NCI-H2107 treated with DMSO at 0.1 percent for 48 hours (cell line): ENCODE results near the gene ITPK1.
A peak's percentile ranks its signal among the peaks of the same experiment; 100 is the strongest.

ENCODE experiments used
- DNase-seq: peaks from one replicate; lab custom pipeline; 2025; ENCODE audit not compliant: unreplicated experiment; lab: John Stamatoyannopoulos, UW

ITPK1 gene

DNA sequence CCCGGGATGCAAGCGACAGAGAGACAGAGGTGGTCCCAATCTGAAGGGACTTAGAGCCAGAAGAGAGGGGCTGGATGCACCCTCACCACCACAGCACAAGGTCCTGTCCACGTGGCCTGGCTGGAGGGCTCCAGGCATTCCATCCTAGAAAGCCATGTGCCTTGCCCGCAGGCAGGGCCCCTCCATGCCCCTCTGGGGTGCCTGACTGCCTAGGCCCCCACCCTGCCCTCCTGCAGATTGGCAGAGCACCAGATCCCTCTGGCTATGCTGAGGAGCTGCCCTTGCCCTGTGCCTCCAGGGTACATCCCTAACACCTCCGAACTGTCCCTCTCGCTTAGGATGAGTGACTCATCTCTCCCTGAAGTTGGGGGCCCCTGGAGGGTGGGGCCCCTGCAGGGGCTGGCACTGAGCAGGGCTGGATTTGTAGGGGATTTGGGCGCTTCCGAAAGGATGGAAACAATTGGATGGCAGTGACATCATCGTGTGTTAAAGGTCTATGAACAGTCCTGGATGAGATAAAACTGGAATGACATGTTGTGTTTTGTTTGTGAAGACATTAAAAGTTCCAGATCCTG, 141.8 kb downstream of the ITPK1 start:
- DNase-seq: no peak

GRCh38 chr14:92973261-92973797, 142.4 kb downstream of the ITPK1 start:
- no peak for DNase-seq

- no peak for DNase-seq
These were observed 144.0 kb downstream of the ITPK1 start for GRCh38 chr14:92971601-92972180.

GRCh38 chr14:92970271-92970670, 145.5 kb downstream of the ITPK1 start:
- no peak for DNase-seq

- DNase-seq: no peak
These were observed 145.9 kb downstream of the ITPK1 start for GRCh38 chr14:92969871-92970270.

GRCh38 chr14:92969430-92969829, 146.3 kb downstream of the ITPK1 start:
- no peak for DNase-seq

- DNase-seq: no peak
These were observed 147.3 kb downstream of the ITPK1 start for GRCh38 chr14:92968291-92969020.

DNA sequence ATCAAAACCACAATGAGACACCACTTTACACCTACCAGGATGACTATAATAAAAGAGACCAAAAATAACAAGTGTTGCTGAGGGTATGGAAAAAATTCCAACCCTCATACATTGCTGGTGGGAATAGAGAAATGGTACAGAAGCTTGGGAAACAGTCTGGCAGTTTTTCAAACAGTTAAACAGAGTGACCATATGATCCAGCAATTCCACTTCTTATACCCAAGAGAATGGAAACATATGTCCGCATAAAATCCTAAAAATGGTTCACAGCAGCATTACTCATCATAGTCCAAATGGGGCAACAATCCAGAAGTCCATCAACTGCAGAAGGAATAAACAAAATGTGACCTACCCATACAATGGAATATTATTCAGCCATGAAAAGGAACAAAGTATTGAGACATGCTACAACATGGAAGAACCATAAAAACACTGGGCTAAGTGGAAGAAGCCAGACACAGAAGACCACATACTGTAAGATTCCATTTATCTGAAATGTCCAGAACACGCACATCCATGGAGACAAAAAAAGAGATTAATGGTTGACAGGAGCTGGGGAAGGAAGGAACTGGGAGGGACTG, 148.3 kb downstream of the ITPK1 start:
- no peak for DNase-seq

GRCh38 chr14:92965281-92965680, 150.4 kb downstream of the ITPK1 start:
- DNase-seq: no peak

DNA sequence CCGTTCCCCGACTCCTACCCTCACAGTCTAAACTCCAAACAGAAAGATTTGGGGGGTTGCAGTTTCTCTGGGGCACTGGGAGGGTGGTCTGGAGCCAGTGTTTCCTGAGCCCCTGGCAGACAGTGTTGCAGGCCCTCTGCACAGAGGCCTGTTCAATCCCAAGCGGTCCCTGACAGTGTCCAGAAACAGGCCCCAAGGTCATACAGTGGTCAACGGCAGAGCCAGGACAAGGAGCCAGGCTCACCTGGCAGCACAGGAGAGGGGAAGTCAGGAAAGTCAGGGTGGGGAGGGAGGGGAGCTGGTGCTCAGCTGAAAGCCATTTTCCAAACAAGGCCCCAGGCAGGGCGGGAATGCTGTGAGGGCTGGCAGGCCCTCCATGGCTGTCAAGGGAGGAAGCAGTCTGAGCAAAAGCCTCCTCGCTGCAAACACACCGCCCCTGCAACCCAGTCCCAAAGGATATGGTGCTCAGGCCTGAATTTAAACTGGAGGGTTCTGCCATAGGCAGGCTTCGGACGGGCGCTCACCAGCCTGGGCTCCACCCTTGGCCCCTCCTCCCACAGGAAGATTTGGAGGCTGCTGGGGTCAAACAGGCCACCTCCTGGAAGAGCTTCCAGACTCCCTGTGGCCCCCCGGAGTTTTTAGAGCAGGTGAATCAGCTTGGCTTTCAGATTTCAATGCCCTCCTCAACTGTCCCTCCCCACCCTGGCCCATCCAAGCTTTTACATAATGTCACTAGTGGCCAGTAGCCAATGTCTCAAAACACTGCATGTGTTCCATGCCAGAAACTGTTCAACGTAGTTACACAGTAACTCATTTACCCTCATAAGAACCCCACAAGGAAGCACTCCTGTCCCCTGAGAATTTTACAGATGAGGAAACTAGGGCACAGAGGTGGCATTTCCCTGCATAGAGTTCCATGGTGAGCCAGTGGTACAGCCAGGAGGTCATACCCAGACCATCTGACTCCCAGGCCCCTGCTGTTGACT, 151.3 kb downstream of the ITPK1 start:
- no peak for DNase-seq

DNA sequence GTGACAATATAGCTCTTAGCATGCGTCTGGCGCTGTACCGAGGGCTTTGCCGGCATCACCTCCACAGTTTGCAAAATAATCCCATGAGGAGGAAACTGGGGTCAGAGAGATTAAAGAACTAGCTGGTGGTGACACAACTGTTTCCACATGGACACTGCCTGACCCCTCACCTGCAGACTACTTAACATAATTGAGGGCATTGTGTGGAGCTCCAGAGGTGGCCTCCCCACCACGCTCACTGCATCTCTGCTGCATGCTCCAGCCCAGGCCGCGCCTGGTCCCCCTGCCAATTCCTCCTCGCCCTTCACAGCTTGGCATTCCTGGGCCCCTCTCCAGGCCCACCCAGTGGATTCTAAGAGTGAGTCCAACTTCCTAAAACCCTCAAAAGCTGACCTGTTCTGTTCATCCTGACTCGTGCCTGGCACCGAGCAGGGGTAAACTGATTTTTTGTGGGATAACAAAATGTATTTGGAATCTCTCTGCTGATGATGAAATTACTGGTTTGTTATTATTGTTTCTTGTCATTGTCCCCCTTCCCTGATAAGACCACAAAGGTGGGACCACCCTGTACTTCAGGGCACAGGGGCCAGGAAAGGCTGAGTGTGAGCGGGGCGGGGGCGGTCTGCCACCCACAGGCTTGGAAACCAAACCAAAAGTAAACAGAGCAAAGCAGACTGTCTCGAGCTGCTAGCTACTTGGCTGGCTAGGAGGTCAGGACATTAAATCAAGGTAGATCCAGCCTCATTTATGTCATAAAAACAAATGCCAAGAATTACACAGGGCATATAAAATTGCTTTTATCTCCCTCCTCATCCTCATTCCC, 152.2 kb downstream of the ITPK1 start:
- DNase-seq: no peak

DNA sequence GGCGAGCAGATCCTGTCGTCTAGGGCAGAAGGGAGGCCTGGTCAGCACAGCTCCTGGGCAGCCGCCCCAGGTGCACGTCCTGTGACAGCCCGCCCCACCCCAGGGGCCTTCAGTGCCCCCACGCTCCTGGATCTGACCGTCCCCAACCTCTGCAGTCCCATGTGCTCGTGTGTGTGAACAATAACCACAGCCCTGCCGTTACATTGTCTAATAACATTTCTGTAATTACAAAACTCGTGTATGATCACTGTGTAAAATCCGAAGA, 153.0 kb downstream of the ITPK1 start:
- DNase-seq: no peak

DNA sequence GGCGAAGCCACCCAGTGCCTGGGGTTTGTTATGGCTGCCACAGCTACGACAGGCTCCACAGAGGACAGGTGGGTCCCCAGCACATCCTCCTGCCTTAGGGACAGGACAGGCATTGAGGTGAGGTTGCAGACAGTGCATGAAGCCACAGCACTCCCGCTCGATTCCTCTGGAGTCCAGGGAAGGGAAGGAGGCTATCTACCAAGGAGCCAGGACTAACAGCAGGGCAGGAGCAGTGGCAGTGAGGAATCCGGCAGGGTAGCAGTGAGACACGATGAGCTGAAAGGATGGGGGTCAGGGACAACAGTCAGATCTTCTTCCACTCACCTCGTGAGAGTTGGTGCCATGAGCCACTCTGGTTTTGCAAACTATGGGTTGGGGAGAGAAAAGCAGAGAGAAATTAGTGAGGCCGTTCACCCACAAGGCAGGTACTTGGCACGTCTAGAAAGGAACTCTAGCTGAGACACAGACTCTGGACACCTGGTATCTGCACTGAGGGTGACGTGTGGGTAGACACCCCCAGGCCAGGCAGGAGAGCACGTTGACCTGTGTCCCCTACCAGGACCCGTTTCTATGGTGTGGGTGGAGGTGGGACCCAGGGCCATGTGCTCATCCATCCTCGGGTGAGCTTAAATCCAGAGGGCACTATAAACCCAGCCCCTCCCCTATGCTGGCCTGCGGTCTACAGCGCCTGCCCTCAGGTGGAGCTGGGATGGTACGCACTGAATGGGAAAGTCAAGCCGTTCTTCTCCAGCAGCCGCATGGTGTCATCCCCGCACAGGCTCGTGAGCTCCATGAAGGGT, 153.5 kb downstream of the ITPK1 start:
- DNase-seq: no peak

GRCh38 chr14:92961567-92961855, 154.2 kb downstream of the ITPK1 start:
- no peak for DNase-seq

DNA sequence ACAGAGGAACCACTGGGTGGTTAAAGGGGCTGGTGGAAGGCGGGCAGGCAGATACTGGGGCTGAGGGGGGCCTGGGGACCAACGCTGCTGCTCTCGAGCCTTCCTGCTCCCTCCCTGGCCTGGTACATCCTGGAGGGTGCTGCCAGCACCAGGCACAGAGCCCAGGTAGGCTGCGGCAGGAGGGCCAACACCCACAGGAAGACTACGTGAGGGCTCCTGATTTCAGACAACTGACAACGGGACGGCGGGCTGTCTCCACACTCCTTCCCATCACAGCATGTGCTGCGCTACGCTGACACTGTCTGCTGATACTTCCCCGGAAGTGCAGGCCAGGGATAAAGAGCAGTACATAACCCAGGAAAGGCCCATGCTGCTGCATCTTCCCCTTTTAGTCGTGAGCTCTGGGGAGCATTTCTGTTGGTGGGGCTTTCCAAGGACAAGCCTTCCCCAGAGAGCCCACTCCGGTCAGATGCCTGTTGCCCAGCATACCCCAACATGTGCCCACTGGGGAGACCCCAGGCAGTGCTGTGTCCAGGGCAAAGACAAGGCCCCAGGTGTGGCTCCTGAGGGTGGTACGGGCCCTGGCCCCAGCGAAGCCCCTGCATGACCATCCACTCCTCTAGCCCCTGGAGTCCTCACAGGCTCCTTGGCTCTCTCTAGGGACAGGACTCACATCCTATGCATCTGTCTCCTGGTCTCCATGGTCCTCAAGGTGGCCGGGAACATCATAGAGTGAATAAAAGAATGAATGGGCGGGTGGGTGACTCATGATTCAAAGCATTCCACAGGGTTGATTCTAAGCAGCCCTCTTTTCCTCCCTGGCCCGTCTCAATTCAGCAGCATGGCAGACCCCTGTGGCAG, 154.8 kb downstream of the ITPK1 start:
- DNase-seq: no peak

GRCh38 chr14:92959761-92960680, 155.7 kb downstream of the ITPK1 start:
- peak; percentile 35 for DNase-seq

GRCh38 chr14:92959189-92959531, 156.6 kb downstream of the ITPK1 start:
- peak; percentile 74 for DNase-seq
